Endodermal cell (in vitro differentiated cells): Measurements from ENCODE around the gene EPN2. TPM values are rescaled to one million over a fixed set of nuclear protein-coding genes. Genes with fewer than 3 reads are reported as not detected.

Source experiments
- DNase-seq: peaks from one replicate; pipeline ENCODE4 v3.0.0-alpha.2; 2017
- H3K27ac ChIP-seq: 2 replicates; pipeline ENCODE4 v1.5.1; 2013; ENCODE audit warnings: mild to moderate bottlenecking, low read depth, low read length, moderate library complexity
- H3K27me3 ChIP-seq: 2 replicates; pipeline ENCODE4 v1.6.1; 2013; ENCODE audit warnings: mild to moderate bottlenecking, low read length, moderate library complexity; ENCODE audit not compliant: insufficient read depth, control insufficient read depth, poor library complexity, severe bottlenecking
- H3K36me3 ChIP-seq: 2 replicates; pipeline ENCODE4 v1.7.0; 2013; ENCODE audit warnings: mild to moderate bottlenecking, low read length, moderate library complexity; ENCODE audit not compliant: control insufficient read depth, insufficient read depth
- H3K4me1 ChIP-seq: one replicate; pipeline ENCODE4 v1.7.0; 2013; ENCODE audit warnings: low read length; ENCODE audit not compliant: control insufficient read depth, insufficient read depth
- H3K4me3 ChIP-seq: 2 replicates; pipeline ENCODE4 v1.5.1; 2013; ENCODE audit warnings: mild to moderate bottlenecking, low read length, moderate library complexity
- H3K9ac ChIP-seq: 2 replicates; pipeline ENCODE4 v1.6.1; 2013; ENCODE audit warnings: mild to moderate bottlenecking, low read length, moderate library complexity; ENCODE audit not compliant: poor library complexity, severe bottlenecking; ENCODE audit errors: extremely low read depth
- H3K9me3 ChIP-seq: 2 replicates; pipeline ENCODE4 v1.6.1; 2013; ENCODE audit warnings: mild to moderate bottlenecking, low read length, moderate library complexity; ENCODE audit not compliant: control insufficient read depth
- H3K27ac Mint-ChIP-seq: 2 replicates; pipeline ENCODE4 v1.8.0; 2020; ENCODE audit warnings: mixed read lengths
- H3K27me3 Mint-ChIP-seq: 2 replicates; pipeline ENCODE4 v1.8.0; 2021; ENCODE audit warnings: mild to moderate bottlenecking, mixed read lengths; ENCODE audit not compliant: insufficient read depth
- H3K36me3 Mint-ChIP-seq: 2 replicates; pipeline ENCODE4 v1.8.0; 2020; ENCODE audit warnings: low read depth, mixed read lengths
- H3K4me1 Mint-ChIP-seq: 2 replicates; pipeline ENCODE4 v1.8.0; 2020; ENCODE audit warnings: mixed read lengths
- H3K4me3 Mint-ChIP-seq: 2 replicates; pipeline ENCODE4 v1.8.0; 2020; ENCODE audit warnings: mild to moderate bottlenecking, moderate library complexity, mixed read lengths
- H3K9me3 Mint-ChIP-seq: 2 replicates; pipeline ENCODE4 v1.8.0; 2020; ENCODE audit warnings: mild to moderate bottlenecking, mixed read lengths
- WGBS, 2 experiments: methylation state at CpG; one replicate each; pipeline versions ENCODE4 v1.1.5 to v1.1.7; 2013; ENCODE audit warnings: missing lambda C conversion rate in 2 of 2, mixed read lengths in 1 of 2; ENCODE audit not compliant: insufficient coverage in 1 of 2, insufficient read length in 1 of 2; 5-methylcytosine and 5-hydroxymethylcytosine counted together
- total RNA-seq, 2 donors: library from RNA; stranded (reverse); fragmentation: NEBNext Ultra II Directional in 1 of 2; extraction: Animal tissue kit (Norgen Biotek cat#: 25700) in 1 of 2; gene quantifications; 2 replicates in 1 of 2; 3 replicates in 1 of 2; pipeline ENCODE4 v1.2.1, GENCODE V29; 2021
- TF ChIP-seq, protein P1 (sequence below): fragments of 200-600 bp; sonication (generic); conservative IDR thresholded peaks from 2 replicates; pipeline ENCODE4 v1.5.0; 2021; ENCODE audit warnings: antibody characterized with exemption, mild to moderate bottlenecking

Gene EPN2
- total RNA-seq, 2 donors from 2014 or later, result 46.0 to 50.9 TPM

- WGBS, 2 experiments, result 97% methylated on average over 7 of the region's 7 CpGs; no CpG with 5 or more reads in 1 of the 2 experiments
- H3K4me1 Mint-ChIP-seq, result peaks cover 26% of the 10 kb centered on the region
- H3K4me3 Mint-ChIP-seq, result no peak overlapping the region
- peaks cover 8% of the 10 kb centered on the region for H3K36me3 ChIP-seq
- no peaks in the 10 kb centered on the region for H3K27me3 Mint-ChIP-seq
- peaks cover 23% of the 10 kb centered on the region for H3K36me3 Mint-ChIP-seq
- no peak overlapping the region for H3K9ac ChIP-seq
- H3K27ac ChIP-seq, result no peak overlapping the region
- DNase-seq, result no peak
- H3K27me3 ChIP-seq, result no peaks in the 10 kb centered on the region
- no peaks in the 10 kb centered on the region for H3K9me3 ChIP-seq
- peaks cover 5% of the 10 kb centered on the region for H3K4me1 ChIP-seq
- no peak overlapping the region for H3K4me3 ChIP-seq
- H3K27ac Mint-ChIP-seq, result no peak overlapping the region
- TF ChIP-seq, protein P1, sequence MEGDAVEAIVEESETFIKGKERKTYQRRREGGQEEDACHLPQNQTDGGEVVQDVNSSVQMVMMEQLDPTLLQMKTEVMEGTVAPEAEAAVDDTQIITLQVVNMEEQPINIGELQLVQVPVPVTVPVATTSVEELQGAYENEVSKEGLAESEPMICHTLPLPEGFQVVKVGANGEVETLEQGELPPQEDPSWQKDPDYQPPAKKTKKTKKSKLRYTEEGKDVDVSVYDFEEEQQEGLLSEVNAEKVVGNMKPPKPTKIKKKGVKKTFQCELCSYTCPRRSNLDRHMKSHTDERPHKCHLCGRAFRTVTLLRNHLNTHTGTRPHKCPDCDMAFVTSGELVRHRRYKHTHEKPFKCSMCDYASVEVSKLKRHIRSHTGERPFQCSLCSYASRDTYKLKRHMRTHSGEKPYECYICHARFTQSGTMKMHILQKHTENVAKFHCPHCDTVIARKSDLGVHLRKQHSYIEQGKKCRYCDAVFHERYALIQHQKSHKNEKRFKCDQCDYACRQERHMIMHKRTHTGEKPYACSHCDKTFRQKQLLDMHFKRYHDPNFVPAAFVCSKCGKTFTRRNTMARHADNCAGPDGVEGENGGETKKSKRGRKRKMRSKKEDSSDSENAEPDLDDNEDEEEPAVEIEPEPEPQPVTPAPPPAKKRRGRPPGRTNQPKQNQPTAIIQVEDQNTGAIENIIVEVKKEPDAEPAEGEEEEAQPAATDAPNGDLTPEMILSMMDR, result no peak
- H3K9me3 Mint-ChIP-seq, result no peaks in the 10 kb centered on the region
Observed at GRCh38 chr17:19242926-19243325, 5.8 kb downstream of the EPN2 start.

- Histone ChIP-seq H3K9me3 (no peaks in the 10 kb centered on the region), H3K36me3 (peaks cover 8% of the 10 kb centered on the region), H3K9ac (no peak overlapping the region), H3K27me3 (no peaks in the 10 kb centered on the region), H3K4me3 (no peak overlapping the region), H3K27ac (no peak overlapping the region), H3K4me1 (peaks cover 9% of the 10 kb centered on the region)
- Mint-ChIP-seq H3K36me3 (peaks cover 24% of the 10 kb centered on the region), H3K27ac (no peak overlapping the region), H3K27me3 (no peaks in the 10 kb centered on the region), H3K4me3 (no peak overlapping the region), H3K4me1 (peaks cover 28% of the 10 kb centered on the region), H3K9me3 (no peaks in the 10 kb centered on the region)
- DNase-seq, result no peak
- WGBS, 2 experiments, result 92 to 100% methylated on average over 1 of the region's 1 CpG
- TF ChIP-seq, protein P1, result no peak
Observed at GRCh38 chr17:19243838-19244237, 6.7 kb downstream of the EPN2 start.

DNA sequence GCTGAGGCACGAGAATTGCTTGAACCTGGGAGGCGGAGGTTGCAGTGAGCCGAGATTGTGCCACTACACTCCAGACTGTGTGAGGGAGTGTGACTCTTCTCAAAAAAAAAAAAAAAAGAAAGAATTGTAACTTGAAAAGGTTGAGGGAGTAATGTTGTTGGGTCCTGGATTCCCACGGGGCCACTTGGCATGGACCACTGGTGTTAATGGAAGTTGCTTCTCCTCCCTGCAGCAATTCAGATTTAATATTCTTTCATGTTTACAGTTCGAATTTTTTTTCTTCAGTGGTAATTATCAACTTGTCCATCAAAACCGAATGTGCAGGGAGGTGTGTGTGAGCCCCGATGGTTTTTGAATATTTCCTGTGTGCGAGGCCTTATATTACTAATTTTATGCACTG, 7.2 kb downstream of the EPN2 start:
- Mint-ChIP-seq H3K27ac (no peak overlapping the region), H3K9me3 (no peaks in the 10 kb centered on the region), H3K36me3 (peaks cover 24% of the 10 kb centered on the region), H3K4me3 (no peak overlapping the region), H3K27me3 (no peaks in the 10 kb centered on the region), H3K4me1 (peaks cover 31% of the 10 kb centered on the region)
- H3K36me3 ChIP-seq, result peaks cover 8% of the 10 kb centered on the region
- WGBS, 2 experiments, result 94 to 96% methylated on average over 8 of the region's 8 CpGs
- no peak overlapping the region for H3K27ac ChIP-seq
- no peak overlapping the region for H3K4me3 ChIP-seq
- no peak for DNase-seq
- no peaks in the 10 kb centered on the region for H3K27me3 ChIP-seq
- H3K4me1 ChIP-seq, result peaks cover 11% of the 10 kb centered on the region
- no peak overlapping the region for H3K9ac ChIP-seq
- TF ChIP-seq, protein P1, result no peak
- no peaks in the 10 kb centered on the region for H3K9me3 ChIP-seq
